ENCODE data around the gene ALLC. TPM values are rescaled to one million over a fixed set of nuclear protein-coding genes. Genes with fewer than 3 reads are reported as not detected.

Gene ALLC
- total and polyA plus RNA-seq, 10 of the 15 experiments (the other 5 are each of a cell fraction or from before 2014, with no cell fraction given) = 0.05 TPM; not detected in 9

DNA sequence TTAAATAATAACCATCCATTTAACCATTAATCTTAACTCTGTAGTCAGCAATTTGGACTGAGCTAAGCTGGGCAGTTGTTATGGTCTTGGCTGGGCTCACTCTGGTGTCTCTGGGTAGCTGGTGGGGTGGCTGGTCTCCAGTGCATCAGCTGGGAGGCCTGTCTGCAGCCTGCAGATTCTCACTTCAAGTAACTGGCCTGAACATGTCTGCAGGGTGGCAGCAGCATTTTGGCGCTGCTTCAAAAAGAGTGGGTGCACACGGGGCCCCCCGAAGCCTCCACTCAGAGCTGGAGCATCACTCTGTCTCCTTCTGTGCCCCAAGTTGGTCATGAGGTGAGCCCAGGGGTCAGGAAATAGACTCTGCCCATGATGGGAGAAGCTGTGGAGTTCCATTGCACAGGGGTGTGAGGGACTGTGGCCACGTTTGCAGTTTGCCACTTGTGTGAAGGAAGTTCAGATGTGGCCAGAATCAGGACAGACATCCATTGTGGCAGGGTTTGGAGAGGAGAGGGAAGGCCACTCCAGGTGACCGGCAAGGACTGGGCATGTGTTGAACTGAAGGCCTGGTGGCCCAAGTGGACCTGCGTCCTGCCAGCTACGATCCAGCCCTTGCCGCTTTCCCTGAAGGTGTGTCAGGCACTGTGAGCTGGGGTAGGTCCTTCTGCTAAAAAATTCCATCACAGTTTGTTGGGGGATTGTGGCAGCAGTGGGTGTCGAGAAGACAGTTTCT lies 4.9 kb upstream of the ALLC start:
- Histone ChIP-seq H3K27me3 (replicated peaks in 1 of 2; ENCODE audit: control insufficient read depth in 2 of 2, insufficient read depth in 2 of 2, low read length in 1 of 2) (no peaks in the 10 kb centered on the region), H3K4me1 (ENCODE audit: control insufficient read depth, insufficient read depth, low read length) (peaks cover 15% of the 10 kb centered on the region), H3K4me3 (no peak overlapping the region), H3K36me3 (ENCODE audit: control insufficient read depth in 2 of 2, insufficient read depth in 2 of 2, low read length in 1 of 2) (no peaks in the 10 kb centered on the region), H3K9ac (ENCODE audit: control insufficient read depth, insufficient read depth, low read length) (no peak overlapping the region), H4K20me1 (ENCODE audit: control insufficient read depth, insufficient read depth) (no peaks in the 10 kb centered on the region), H3K4me2 (ENCODE audit: control insufficient read depth, insufficient read depth) (no peak overlapping the region), H3K27ac (ENCODE audit: control insufficient read depth, insufficient read depth) (no peak overlapping the region), H3K9me3 (replicated peaks; ENCODE audit: control insufficient read depth, insufficient read depth, low read length) (no peaks in the 10 kb centered on the region; the same call in 2 of the 3 replicates), H3K79me2 (ENCODE audit: control insufficient read depth, insufficient read depth, low read length) (no peaks in the 10 kb centered on the region), H2AFZ (ENCODE audit: control insufficient read depth, low read depth, low read length) (no peak overlapping the region)
- ChIA-PET CTCF (interaction anchor here (0.6 to 4.9 kb wide), 3 partner anchors 44 to 230 kb away, joined by 3 to 43 read pairs (median 12); no protein-coding TSS in a partner anchor), RAD21 (ENCODE audit: unreplicated experiment) (interaction anchor here (1.3 to 2.7 kb wide), 5 partner anchors 29 to 274 kb away, joined by 3 to 15 read pairs (median 9); partner anchors contain the start of genes EIPR1 and TRAPPC12), SMC1A (ENCODE audit: uncharacterized antibody, unreplicated experiment) (interaction anchor here (0.7 to 4.2 kb wide), 7 partner anchors 53 to 273 kb away, joined by 3 to 19 read pairs (median 5); partner anchors contain the start of genes ADI1 and TRAPPC12), POLR2A (no interaction called here)
- no peak for DNase-seq (ENCODE audit: low read depth, low spot score)
- no peak for ATAC-seq
- no TSS peak for BruUV-seq (replicated peaks)
- FAIRE-seq = no peak
- in situ Hi-C loops (cut with MboI) = loop anchor here (5.0 kb wide), 1 partner anchor 96 kb away; the partner anchor contains the start of gene RNASEH1
- TF ChIP-seq CBX5 (IDR thresholded peaks at IDR 0.05; ENCODE audit: low read depth) (no peak), NR2C2 (IDR thresholded peaks at IDR 0.05; ENCODE audit: borderline replicate concordance, control insufficient read depth, insufficient read length, low read depth) (no peak), PKNOX1 (IDR thresholded peaks at IDR 0.05) (no peak), EGR1 (IDR thresholded peaks at IDR 0.05; ENCODE audit: borderline replicate concordance in 1 of 2, low read depth in 2 of 2, low read length in 2 of 2) (no peak), TCF12 (IDR thresholded peaks at IDR 0.05; ENCODE audit: low read depth, low read length) (no peak), E4F1 (IDR thresholded peaks at IDR 0.05; ENCODE audit: borderline replicate concordance, partially characterized antibody) (no peak), LARP7 (IDR thresholded peaks at IDR 0.05) (no peak), PAX5 (IDR thresholded peaks at IDR 0.05; ENCODE audit: borderline replicate concordance, low read depth, low read length) (no peak), ZNF687 (IDR thresholded peaks at IDR 0.05) (no peak), NBN (IDR thresholded peaks at IDR 0.05) (no peak), NFYA (IDR thresholded peaks at IDR 0.05; ENCODE audit: borderline replicate concordance, low read depth, low read length) (no peak), POLR2A (IDR thresholded peaks at IDR 0.05; ENCODE audit: low read depth, low read length) (no peak), RFX5 (IDR thresholded peaks at IDR 0.05; ENCODE audit: low read depth, low read length) (no peak)
- TF ChIP-seq, protein P1, sequence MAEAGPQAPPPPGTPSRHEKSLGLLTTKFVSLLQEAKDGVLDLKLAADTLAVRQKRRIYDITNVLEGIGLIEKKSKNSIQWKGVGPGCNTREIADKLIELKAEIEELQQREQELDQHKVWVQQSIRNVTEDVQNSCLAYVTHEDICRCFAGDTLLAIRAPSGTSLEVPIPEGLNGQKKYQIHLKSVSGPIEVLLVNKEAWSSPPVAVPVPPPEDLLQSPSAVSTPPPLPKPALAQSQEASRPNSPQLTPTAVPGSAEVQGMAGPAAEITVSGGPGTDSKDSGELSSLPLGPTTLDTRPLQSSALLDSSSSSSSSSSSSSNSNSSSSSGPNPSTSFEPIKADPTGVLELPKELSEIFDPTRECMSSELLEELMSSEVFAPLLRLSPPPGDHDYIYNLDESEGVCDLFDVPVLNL (IDR thresholded peaks at IDR 0.05; ENCODE audit: low read depth, low read length) = no peak
- 94% methylated on average over 9 of the region's 9 CpGs for WGBS (ENCODE audit: insufficient coverage, insufficient replicate concordance, low lambda C conversion rate, missing lambda C conversion rate)
- intact Hi-C loops (cut with micrococcal nuclease; ENCODE audit: unreplicated experiment) = loop anchor here (5.0 to 10.0 kb wide), 2 partner anchors 351 to 428 kb away; no protein-coding TSS in a partner anchor

All from GM12878 (cell line).